Erythroblast (primary cell): ENCODE results near the gene EIF1B.

Experiments used
- GATA1 ChIP-seq: IDR thresholded peaks from 2 replicates; pipeline ENCODE4 v1.6.1; 2011; ENCODE audit warnings: low read depth, mild to moderate bottlenecking, control low read depth, low read length, moderate library complexity
- POLR2A ChIP-seq: IDR thresholded peaks from 2 replicates; pipeline ENCODE4 v1.6.1; 2011; ENCODE audit warnings: mild to moderate bottlenecking, low read length

DNA sequence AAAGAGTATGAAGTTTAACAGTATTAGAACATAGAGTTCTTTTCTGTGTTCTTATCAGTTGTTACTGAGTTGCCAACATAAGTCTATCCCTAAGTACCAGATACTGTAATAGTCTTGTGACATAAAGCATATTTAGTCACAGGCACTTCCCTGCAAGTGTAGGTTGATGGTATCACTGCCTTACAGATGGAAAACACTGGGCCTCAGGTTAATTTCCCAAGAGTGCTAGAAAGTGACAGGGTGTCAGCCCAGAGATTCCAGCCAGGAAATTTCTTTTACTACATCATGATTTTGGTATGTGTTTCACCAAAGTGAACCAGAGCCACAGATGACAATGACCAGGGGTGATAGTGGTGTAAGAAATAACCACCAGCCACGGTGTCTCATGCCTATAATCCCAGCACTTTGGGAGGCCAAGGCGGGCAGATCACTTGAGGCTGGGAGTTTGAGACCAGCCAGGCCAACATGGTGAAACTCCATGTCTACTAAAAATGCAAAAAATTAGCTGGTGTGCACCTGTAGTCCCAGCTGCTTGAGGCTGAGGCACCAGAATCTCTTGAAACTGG is 3.2 kb downstream of the EIF1B start:
- no peak for TF ChIP-seq POLR2A
- TF ChIP-seq GATA1: no peak
